ENCODE measurements around the gene PRKAG2. TPM values are rescaled to one million over a fixed set of nuclear protein-coding genes. Genes with fewer than 3 reads are reported as not detected.

Gene PRKAG2
- total RNA-seq, 4 donors from 2014 or later, result 25.1 to 57.8 (median 46.7) TPM

DNA sequence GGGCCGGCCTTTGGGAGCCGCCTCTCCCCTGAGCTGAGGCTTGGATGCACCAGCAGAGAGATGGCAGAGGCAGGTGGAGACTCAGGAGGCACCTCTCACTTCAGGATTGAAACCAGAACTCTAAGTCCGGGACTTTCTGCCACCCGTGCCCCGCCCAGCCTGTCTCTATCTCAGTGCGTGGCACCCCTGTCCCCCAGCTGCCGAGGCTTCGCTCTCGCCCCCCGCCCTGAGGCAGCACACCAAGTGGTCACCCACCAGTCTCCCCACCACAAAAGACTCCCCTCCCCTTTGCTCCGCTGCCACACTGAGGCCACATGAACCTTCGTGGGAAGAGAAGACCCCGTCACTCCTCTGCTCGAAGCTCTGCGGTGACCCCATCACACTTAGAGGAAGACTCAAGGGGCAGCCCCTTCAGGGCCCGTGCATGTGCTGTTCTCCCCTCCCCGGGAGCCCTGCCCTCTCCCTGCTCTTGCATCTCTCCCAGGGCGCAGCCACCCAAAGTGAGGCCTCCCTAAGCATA, 166.7 kb downstream of the PRKAG2 start:
- Histone ChIP-seq H3K36me3 (no peaks in the 10 kb centered on the region), H3K27ac (no peak overlapping the region), H3K27me3 (no peaks in the 10 kb centered on the region), H3K4me1 (peaks cover 0 to 10% (median 2%) of the 10 kb centered on the region in 4 donors), H3K9me3 (no peaks in the 10 kb centered on the region), H3K4me3 (no peak overlapping the region)
- in situ Hi-C loops (cut with MboI; ENCODE audit: low pct_ligation_motif_present in 1 of 4, low pct_unique_long_range_greater_than_20kb in 1 of 4, low sequenced_read_pairs in 3 of 4) (no loop called here), intact Hi-C loops (cut with DNase I; ENCODE audit: low total_unique reads) (no loop called here)
- no peak for TF ChIP-seq CTCF (IDR thresholded peaks at IDR 0.05)
- TF ChIP-seq POLR2A (IDR thresholded peaks at IDR 0.05), result no peak
- TF ChIP-seq EP300 (IDR thresholded peaks at IDR 0.05; ENCODE audit: low read depth), result no peak
- TF ChIP-seq POLR2AphosphoS5 (IDR thresholded peaks at IDR 0.05), result no peak
- WGBS, 2 donors (ENCODE audit: low coverage in 1 of 2), result 90 to 100% methylated on average over 1 to 18 of the region's 18 CpGs
- no peak for DNase-seq

DNA sequence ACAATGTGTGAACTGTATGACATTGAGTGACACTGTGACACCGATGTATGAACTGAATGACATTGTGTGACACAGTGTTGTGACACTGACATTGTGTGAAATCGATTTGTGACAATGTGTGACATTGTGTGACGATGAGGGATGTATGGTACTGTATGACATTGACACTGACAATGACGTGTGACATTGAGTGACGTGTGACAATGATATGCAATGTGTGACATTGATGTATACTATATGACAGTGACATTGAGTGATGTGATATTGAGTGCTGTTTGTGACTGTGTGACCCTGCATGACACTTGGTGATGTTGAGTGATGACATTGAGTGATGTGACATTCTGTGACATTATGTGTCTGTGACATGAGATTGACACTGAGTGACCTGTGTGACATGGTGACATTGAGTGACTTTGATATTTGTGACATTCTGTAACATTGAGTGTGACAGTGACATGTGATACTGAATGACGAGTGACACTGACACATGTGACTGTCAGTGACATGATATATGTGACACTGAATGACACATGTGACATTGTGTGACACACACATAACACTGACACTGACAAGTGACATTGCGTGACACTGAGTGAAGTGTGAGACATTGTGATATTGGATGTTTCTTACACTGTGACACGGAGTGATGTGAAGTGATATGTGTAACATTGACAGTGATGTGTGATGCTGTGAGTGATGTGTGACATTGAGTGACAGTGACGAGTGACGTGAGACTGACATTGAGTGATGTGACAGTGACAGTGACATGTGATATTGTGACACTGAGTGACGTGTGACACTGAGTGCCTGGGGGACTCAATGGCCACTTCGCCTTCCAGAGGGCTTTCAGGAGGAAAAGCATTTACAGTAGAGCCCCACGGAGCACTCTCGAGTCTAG, 167.5 kb downstream of the PRKAG2 start:
- intact Hi-C loops (cut with DNase I; ENCODE audit: low total_unique reads), result loop anchor here (10.0 kb wide), 1 partner anchor 85 kb away; no protein-coding TSS in a partner anchor
- no peaks in the 10 kb centered on the region for H3K9me3 ChIP-seq
- H3K27me3 ChIP-seq, result no peaks in the 10 kb centered on the region
- in situ Hi-C loops (cut with MboI; ENCODE audit: low pct_ligation_motif_present in 1 of 4, low pct_unique_long_range_greater_than_20kb in 1 of 4, low sequenced_read_pairs in 3 of 4), result no loop called here
- H3K4me3 ChIP-seq, result no peak overlapping the region
- DNase-seq, result no peak
- TF ChIP-seq CTCF (IDR thresholded peaks at IDR 0.05) (no peak), EP300 (IDR thresholded peaks at IDR 0.05; ENCODE audit: low read depth) (no peak), POLR2A (IDR thresholded peaks at IDR 0.05) (no peak), POLR2AphosphoS5 (IDR thresholded peaks at IDR 0.05) (peak; percentile 76 to 95 (median 76))
- H3K36me3 ChIP-seq, result no peaks in the 10 kb centered on the region
- peaks cover 0 to 11% (median 2%) of the 10 kb centered on the region in 4 donors for H3K4me1 ChIP-seq
- H3K27ac ChIP-seq, result no peak overlapping the region
- WGBS, 2 donors (ENCODE audit: low coverage in 1 of 2), result 89 to 90% methylated on average over 12 to 14 of the region's 14 CpGs

GRCh38 chr7:151708610-151709009, 168.3 kb downstream of the PRKAG2 start:
- TF ChIP-seq CTCF (IDR thresholded peaks at IDR 0.05) (no peak), EP300 (IDR thresholded peaks at IDR 0.05; ENCODE audit: low read depth) (no peak), POLR2A (IDR thresholded peaks at IDR 0.05) (no peak), POLR2AphosphoS5 (IDR thresholded peaks at IDR 0.05) (no peak)
- no peak overlapping the region for H3K4me3 ChIP-seq
- DNase-seq, result no peak
- H3K27me3 ChIP-seq, result no peaks in the 10 kb centered on the region
- intact Hi-C loops (cut with DNase I; ENCODE audit: low total_unique reads), result loop anchor here (10.0 kb wide), 1 partner anchor 84 kb away; no protein-coding TSS in a partner anchor
- in situ Hi-C loops (cut with MboI; ENCODE audit: low pct_ligation_motif_present in 1 of 4, low pct_unique_long_range_greater_than_20kb in 1 of 4, low sequenced_read_pairs in 3 of 4), result no loop called here
- WGBS, 2 donors (ENCODE audit: low coverage in 1 of 2), result 90% methylated on average over 8 of the region's 8 CpGs; no CpG with 5 or more reads in 1 of the 2 donors
- H3K4me1 ChIP-seq, result peaks cover 0 to 11% (median 2%) of the 10 kb centered on the region in 4 donors
- no peaks in the 10 kb centered on the region for H3K9me3 ChIP-seq
- H3K36me3 ChIP-seq, result no peaks in the 10 kb centered on the region
- H3K27ac ChIP-seq, result no peak overlapping the region

GRCh38 chr7:151707757-151708156, 169.2 kb downstream of the PRKAG2 start:
- Histone ChIP-seq H3K4me3 (no peak overlapping the region), H3K36me3 (no peaks in the 10 kb centered on the region), H3K27me3 (no peaks in the 10 kb centered on the region), H3K9me3 (no peaks in the 10 kb centered on the region), H3K27ac (no peak overlapping the region), H3K4me1 (peaks cover 0 to 11% (median 2%) of the 10 kb centered on the region in 4 donors)
- no peak for DNase-seq
- 97% methylated on average over 14 of the region's 14 CpGs; no CpG with 5 or more reads in 1 of the 2 donors for WGBS, 2 donors (ENCODE audit: low coverage in 1 of 2)
- intact Hi-C loops (cut with DNase I; ENCODE audit: low total_unique reads), result loop anchor here (10.0 kb wide), 1 partner anchor 83 kb away; no protein-coding TSS in a partner anchor
- in situ Hi-C loops (cut with MboI; ENCODE audit: low pct_ligation_motif_present in 1 of 4, low pct_unique_long_range_greater_than_20kb in 1 of 4, low sequenced_read_pairs in 3 of 4), result no loop called here
- TF ChIP-seq EP300 (IDR thresholded peaks at IDR 0.05; ENCODE audit: low read depth) (no peak), POLR2AphosphoS5 (IDR thresholded peaks at IDR 0.05) (no peak), CTCF (IDR thresholded peaks at IDR 0.05) (no peak), POLR2A (IDR thresholded peaks at IDR 0.05) (no peak)

Data from transverse colon (tissue), 4 donors.